GM18868 (cell line): Measurements from ENCODE around the gene ACAP3.

ENCODE experiments used
- ATAC-seq: cut with Tn5 transposase; IDR thresholded peaks from one replicate; pipeline ENCODE4 v1.9.1; 2021; ENCODE audit warnings: mild to moderate bottlenecking, moderate library complexity; ENCODE audit not compliant: unreplicated experiment

The ACAP3 gene

GRCh38 chr1:1272341-1273208 lies 35.2 kb downstream of the ACAP3 start:
- no peak for ATAC-seq

DNA sequence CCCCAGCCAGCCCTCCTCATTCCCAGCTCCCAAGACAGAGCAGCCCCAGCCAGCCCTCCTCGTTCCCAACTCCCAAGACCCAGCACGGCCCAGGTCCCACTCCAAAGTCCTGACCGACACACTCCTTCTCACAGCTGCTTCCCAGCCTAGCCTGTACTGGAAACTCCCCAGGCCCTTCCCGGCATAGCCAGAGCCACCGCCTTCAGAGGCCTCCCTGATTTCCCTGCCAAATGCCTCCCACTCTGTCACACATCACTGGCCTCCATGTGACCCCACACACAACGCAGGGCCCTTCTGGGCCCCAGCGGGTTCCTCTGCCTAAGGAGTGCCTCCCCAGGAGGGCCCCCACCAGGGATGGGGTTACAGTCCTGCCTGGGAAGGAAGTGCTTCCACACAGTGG lies 36.9 kb downstream of the ACAP3 start:
- no peak for ATAC-seq

DNA sequence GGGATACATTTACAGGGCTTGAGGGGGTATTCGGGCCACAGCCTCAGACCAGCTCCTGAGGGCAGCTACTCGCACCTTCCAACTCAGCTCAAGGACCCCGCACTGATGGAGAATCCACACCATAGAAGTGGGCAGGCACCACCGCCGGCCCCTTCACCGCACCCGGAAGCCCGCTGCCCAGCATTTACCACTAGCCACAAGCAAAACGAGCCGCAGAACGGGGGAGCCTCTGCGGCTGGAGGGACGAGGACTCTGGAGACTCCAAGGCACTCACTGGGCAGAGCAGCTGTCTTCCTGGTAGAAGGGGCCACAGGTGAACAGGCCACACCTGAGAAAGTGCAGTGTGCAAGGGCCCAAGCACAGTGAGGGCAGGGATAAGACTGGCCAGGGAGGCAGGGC lies 39.4 kb downstream of the ACAP3 start:
- ATAC-seq, result no peak

DNA sequence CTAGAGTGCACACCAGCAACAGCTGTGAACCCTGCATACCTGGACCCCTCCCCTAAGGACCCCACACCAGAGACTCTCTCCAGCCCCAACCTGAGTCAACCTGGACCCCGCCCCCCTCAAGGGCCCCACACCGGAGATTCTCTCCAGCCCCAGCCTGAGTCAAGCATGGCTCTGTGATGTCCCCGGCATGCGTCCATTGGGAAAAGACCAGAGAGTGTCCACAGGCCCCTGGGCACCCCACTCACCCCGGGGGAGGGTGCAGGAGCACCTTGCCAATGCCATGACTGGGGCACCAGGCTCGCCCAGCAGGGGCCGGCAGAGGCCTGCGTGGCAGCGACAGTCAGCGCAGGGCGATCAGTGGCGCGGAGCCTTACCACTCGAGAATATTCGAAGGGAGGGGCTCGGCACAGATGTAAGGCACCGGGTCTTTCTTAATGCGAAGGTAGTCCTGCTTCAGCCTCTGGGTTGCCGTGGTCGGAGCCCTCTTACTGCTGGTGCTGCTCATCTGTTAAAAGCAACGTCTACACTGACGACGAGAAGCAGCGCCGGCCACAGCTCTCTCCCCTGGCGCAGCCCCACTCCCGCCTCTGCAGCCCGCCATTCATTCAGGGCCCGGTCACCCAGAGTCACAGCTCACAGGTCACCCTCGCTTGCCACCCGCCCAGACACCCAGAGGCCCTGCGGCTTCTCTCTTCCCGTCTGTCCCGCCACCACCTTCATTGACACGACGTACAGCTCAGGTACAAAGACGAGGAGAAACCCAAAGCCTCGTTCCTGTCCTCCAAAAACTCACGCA lies 40.0 kb downstream of the ACAP3 start:
- ATAC-seq, result no peak

- no peak for ATAC-seq
Measured at GRCh38 chr1:1264868-1265272, 42.9 kb downstream of the ACAP3 start.

DNA sequence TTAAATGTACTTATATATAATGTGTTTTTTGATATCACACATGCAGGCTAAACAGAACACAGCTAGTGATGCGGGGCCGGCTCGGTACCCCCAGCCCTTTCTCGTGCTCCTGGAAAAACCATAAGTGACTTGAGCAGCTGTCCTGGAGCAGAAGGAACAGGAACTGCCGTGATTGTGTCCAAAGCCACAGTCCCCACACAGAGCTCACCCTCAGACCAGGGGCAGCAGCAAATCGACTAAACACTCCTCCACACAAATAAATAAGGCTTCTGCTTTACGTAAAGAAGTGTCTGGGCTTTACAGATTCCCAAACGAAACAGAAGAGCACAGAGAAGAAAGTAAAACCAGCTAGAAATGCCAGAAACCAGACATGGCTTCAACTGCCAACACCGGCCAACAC lies 43.7 kb downstream of the ACAP3 start:
- ATAC-seq, result no peak

DNA sequence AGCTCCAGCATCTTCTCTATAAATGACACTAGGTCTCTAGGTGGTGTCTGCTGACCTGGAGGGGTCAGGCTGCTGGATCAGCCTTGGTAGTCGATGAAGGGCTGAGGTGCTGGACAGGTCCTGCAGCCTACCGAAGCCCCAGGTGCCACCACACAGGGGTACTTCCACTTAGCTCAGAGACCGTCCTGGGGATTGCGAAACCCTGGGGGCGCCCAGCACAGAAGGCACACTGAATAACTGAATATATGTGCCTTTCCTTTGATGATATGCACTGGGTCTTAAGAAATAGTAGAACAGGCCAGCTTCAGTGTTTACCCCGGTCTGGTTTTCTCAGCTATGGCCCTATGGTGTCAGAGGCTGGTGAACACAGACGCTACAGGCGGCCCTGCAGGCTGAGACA lies 45.0 kb downstream of the ACAP3 start:
- ATAC-seq, result no peak

- no peak for ATAC-seq
Measured at GRCh38 chr1:1262071-1262470, 45.7 kb downstream of the ACAP3 start.

- ATAC-seq, result no peak
Measured at GRCh38 chr1:1260843-1261560, 46.7 kb downstream of the ACAP3 start.

DNA sequence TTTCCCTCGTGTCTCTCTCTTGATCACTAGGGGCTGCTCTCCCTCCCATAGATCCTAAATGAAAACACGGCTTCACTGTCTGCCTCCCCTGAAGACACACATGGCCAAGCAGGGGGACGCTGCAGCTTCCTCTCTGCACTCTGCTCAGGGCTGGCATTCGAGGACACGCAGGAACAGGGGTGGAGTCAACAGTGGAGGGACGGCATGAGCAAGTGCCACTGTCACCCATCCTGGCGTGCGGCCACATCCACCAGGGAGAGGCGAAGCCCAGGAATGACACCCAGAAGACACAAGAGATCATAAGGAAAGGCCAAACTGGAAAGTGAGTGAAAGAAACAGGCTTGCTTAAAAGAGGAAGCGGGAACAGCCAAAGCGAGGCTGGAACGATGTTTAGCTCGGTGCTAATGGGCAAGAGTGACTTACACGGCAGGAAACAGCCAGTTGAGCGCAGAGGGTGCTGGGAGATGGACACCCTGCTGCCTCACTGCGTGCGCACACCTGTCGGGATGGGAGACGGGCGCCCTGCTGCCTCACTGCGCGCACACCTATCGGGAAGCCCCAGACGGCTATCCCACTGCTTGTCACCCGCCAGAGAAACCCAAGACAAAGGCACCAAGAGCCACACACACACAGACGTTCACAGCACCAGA lies 47.7 kb downstream of the ACAP3 start:
- ATAC-seq, result no peak

- ATAC-seq, result no peak
Measured at GRCh38 chr1:1259540-1259939, 48.2 kb downstream of the ACAP3 start.

DNA sequence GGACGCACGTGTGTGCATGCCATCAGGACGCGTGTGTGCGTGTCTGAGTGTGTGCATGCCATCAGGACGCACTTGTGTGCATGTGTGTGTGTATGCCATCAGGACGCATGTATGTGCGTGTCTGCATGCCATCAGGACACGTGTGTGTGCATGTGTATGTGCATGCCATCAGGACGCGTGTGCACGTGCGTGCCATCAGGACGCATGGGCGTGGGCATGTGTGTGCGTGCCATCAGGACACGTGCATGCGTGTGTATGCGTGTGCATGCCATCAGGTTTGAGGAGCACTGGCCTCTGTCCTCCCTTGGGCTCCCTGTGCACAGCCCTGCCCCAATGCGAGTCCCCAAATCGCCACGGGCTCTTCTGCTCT lies 48.6 kb downstream of the ACAP3 start:
- no peak for ATAC-seq

GRCh38 chr1:1256956-1257871 lies 50.5 kb downstream of the ACAP3 start:
- no peak for ATAC-seq

GRCh38 chr1:1255611-1256010 lies 52.1 kb downstream of the ACAP3 start:
- no peak for ATAC-seq

- no peak for ATAC-seq
Measured at GRCh38 chr1:1255078-1255477, 52.7 kb downstream of the ACAP3 start.

- no peak for ATAC-seq
Measured at GRCh38 chr1:1254667-1254998, 53.1 kb downstream of the ACAP3 start.

DNA sequence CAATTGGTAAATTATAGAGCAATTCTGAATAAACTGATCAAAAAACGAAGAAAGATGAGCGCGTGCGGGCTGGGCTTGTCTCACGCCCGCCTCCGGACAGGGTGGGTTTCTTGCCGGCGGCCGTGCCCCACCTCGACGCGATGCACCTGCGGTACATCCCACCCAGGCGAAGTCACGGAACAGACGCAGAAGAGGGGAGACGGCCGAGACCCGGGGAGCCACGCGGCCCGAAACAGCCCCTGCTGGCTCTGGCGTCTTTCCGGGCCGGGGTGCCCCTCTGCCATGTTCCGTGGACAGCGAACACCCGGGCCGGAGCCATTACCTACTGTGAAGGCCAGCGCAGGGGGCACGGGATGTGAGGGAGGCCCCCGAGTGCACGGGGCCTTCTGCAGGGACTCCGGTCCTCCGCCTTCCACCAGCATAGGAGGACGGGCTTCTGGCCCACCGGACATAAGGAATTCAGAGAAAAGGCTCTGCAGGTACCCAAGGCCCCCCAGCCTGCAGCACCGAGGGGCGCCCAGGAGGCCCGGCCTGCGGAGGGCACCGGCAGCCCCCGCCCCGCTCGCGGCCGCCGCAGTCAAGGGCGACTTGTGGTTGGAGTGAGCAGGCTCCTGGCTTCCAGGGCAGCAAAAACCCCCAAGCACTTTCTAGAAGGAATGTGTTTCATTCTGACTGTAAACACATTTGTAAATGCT lies 53.6 kb downstream of the ACAP3 start:
- ATAC-seq, result no peak

DNA sequence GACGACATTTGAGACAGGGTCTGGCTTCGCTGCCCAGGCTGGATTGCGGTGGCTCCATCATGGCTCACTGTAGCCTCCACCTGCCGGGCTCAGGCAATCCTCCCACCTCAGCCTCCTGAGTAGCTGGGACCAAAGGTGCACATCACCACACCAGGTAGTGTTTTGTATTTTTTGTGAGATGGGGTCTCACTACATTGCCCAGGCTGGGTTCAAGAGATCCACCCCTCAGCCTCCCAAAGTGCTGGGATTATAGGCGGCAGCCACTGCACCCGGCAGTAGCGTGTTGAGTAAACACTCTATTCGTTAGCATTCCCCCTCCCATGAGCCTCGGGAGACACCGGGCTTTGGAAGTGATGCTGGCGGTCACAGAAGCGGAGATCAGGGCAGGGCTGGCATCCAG lies 54.4 kb downstream of the ACAP3 start:
- no peak for ATAC-seq

GRCh38 chr1:1250786-1251284 lies 56.9 kb downstream of the ACAP3 start:
- peak; percentile 77 for ATAC-seq
